Measurements from ENCODE around the gene FBXO30. TPM values are rescaled to one million over a fixed set of nuclear protein-coding genes. Genes with fewer than 3 reads are reported as not detected.

Gene FBXO30
- total and polyA plus RNA-seq, 9 of the 15 experiments (the other 6 are each of a cell fraction or from before 2014, with no cell fraction given) = 3.6 to 12.8 (median 7.1) TPM

DNA sequence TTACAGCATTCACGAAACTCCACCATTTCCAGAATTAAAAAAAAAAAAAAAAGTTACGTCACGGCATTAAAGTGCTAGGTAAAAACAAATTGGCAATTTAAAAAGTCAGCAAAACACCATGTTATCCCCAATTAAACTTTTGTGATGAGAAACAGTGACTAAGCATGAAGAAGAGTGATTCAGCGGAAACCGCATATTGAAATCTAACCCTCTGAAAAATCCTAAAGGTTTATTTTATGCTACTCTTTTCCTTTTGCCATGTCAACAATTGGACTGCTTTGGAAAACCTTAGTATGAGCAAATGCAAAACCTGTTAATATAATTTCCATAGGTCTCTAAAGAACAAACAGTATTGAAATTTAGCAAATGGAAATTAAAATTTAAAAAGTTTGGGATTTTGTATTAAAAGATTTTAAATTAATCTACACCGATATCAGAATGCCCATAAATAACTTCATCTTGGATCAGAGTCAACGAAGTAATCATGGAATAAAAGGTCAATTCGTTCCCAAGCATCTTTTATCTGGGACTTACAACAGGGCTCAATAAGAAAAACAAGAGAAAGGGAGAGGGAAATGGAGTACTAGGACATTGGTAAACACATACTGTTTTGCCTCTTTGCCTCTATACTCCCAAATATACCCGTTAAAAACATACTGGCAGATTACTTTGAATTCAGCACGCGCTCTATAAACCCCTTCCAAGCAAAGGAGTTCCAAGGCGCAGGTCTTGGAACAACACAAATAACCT is 1.1 kb downstream of the FBXO30 start (continued):
- no peak for TF ChIP-seq HNRNPLL (IDR thresholded peaks at IDR 0.05; ENCODE audit: low read depth, low read length, poor library complexity, severe bottlenecking)
- no peak for TF ChIP-seq ZNF134 (CRISPR knock-in tag; conservative IDR thresholded peaks at IDR 0.05)
- TF ChIP-seq ZNF212 (CRISPR knock-in tag; IDR thresholded peaks at IDR 0.05) = no peak
- no peak for TF ChIP-seq OTX1 (CRISPR knock-in tag; IDR thresholded peaks at IDR 0.05)
- 0 out of 2 replicates have a peak, but pooled peaks have one; percentile 20 for TF ChIP-seq GTF2F1 (IDR thresholded peaks at IDR 0.05; ENCODE audit: low read depth, low read length)
- TF ChIP-seq, protein P1, sequence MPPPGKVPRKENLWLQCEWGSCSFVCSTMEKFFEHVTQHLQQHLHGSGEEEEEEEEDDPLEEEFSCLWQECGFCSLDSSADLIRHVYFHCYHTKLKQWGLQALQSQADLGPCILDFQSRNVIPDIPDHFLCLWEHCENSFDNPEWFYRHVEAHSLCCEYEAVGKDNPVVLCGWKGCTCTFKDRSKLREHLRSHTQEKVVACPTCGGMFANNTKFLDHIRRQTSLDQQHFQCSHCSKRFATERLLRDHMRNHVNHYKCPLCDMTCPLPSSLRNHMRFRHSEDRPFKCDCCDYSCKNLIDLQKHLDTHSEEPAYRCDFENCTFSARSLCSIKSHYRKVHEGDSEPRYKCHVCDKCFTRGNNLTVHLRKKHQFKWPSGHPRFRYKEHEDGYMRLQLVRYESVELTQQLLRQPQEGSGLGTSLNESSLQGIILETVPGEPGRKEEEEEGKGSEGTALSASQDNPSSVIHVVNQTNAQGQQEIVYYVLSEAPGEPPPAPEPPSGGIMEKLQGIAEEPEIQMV (tag; conservative IDR thresholded peaks at IDR 0.05; ENCODE audit: low read depth) = 0 out of 2 replicates have a peak, but pooled peaks have one; percentile 34
- TF ChIP-seq NFRKB (IDR thresholded peaks at IDR 0.05; ENCODE audit: low read depth) = no peak
- TF ChIP-seq, protein P2, sequence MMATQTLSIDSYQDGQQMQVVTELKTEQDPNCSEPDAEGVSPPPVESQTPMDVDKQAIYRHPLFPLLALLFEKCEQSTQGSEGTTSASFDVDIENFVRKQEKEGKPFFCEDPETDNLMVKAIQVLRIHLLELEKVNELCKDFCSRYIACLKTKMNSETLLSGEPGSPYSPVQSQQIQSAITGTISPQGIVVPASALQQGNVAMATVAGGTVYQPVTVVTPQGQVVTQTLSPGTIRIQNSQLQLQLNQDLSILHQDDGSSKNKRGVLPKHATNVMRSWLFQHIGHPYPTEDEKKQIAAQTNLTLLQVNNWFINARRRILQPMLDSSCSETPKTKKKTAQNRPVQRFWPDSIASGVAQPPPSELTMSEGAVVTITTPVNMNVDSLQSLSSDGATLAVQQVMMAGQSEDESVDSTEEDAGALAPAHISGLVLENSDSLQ (IDR thresholded peaks at IDR 0.05) = peak; percentile 16; the same call in 1 of the 2 replicates
- TF ChIP-seq MYNN (IDR thresholded peaks at IDR 0.05) = no peak
- TF ChIP-seq MYNN (CRISPR knock-in tag; IDR thresholded peaks at IDR 0.05) = no peak
- TF ChIP-seq, protein P3, sequence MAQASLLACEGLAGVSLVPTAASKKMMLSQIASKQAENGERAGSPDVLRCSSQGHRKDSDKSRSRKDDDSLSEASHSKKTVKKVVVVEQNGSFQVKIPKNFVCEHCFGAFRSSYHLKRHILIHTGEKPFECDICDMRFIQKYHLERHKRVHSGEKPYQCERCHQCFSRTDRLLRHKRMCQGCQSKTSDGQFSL (CRISPR knock-in tag; IDR thresholded peaks at IDR 0.05) = no peak
- TF ChIP-seq, protein P3 (tag; IDR thresholded peaks at IDR 0.05) = no peak; a peak in 1 of 4 replicates
- TF ChIP-seq HIVEP1 (CRISPR knock-in tag; IDR thresholded peaks at IDR 0.05) = no peak
- no peak for TF ChIP-seq ZNF133 (CRISPR knock-in tag; IDR thresholded peaks at IDR 0.05)
- TF ChIP-seq ZNF561 (CRISPR knock-in tag; conservative IDR thresholded peaks at IDR 0.05) = no peak
- TF ChIP-seq, protein P4, sequence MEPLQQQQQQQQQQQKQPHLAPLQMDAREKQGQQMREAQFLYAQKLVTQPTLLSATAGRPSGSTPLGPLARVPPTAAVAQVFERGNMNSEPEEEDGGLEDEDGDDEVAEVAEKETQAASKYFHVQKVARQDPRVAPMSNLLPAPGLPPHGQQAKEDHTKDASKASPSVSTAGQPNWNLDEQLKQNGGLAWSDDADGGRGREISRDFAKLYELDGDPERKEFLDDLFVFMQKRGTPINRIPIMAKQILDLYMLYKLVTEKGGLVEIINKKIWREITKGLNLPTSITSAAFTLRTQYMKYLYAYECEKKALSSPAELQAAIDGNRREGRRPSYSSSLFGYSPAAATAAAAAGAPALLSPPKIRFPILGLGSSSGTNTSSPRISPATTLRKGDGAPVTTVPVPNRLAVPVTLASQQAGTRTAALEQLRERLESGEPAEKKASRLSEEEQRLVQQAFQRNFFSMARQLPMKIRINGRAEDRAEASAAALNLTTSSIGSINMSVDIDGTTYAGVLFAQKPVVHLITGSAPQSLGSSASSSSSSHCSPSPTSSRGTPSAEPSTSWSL (CRISPR knock-in tag; IDR thresholded peaks at IDR 0.05; ENCODE audit: borderline replicate concordance) = no peak
- no peak for TF ChIP-seq ESRRB (CRISPR knock-in tag; IDR thresholded peaks at IDR 0.05; ENCODE audit: borderline replicate concordance)
- TF ChIP-seq, protein P5, sequence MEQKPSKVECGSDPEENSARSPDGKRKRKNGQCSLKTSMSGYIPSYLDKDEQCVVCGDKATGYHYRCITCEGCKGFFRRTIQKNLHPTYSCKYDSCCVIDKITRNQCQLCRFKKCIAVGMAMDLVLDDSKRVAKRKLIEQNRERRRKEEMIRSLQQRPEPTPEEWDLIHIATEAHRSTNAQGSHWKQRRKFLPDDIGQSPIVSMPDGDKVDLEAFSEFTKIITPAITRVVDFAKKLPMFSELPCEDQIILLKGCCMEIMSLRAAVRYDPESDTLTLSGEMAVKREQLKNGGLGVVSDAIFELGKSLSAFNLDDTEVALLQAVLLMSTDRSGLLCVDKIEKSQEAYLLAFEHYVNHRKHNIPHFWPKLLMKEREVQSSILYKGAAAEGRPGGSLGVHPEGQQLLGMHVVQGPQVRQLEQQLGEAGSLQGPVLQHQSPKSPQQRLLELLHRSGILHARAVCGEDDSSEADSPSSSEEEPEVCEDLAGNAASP (IDR thresholded peaks at IDR 0.05) = peak; percentile 51; the same call in 1 of the 2 replicates
- TF ChIP-seq DDX20 (tag; IDR thresholded peaks at IDR 0.05; ENCODE audit: low read depth) = no peak
- TF ChIP-seq TAF15 (IDR thresholded peaks at IDR 0.05; ENCODE audit: low read depth, low read length) = no peak
- TF ChIP-seq HCFC1 (IDR thresholded peaks at IDR 0.05; ENCODE audit: low read depth, low read length) = no peak
- no peak for TF ChIP-seq ZNF644 (tag; IDR thresholded peaks at IDR 0.05; ENCODE audit: low read depth)

Measured in K562 (cell line).